Skeletal muscle cell (primary cell): ENCODE measurements around the gene INS.
"Not testable (repeated sequence)": the region's sequence is repeated elsewhere in the genome, so short reads cannot be mapped to it uniquely, and the experiment has no call there.

Experiments
- DNase-seq: peaks from one replicate; pipeline ENCODE4 v3.0.0-alpha.2; 2010; ENCODE audit warnings: low read depth
- H3K4me3 ChIP-seq: 2 replicates; pipeline ENCODE4 v1.5.1; 2011; ENCODE audit warnings: low read depth, mild to moderate bottlenecking, control low read depth, low read length, moderate library complexity

The INS gene

GRCh38 chr11:2185324-2186085 lies 24.5 kb upstream of the INS start:
- DNase-seq = no peak
- H3K4me3 ChIP-seq = no peak overlapping the region

DNA sequence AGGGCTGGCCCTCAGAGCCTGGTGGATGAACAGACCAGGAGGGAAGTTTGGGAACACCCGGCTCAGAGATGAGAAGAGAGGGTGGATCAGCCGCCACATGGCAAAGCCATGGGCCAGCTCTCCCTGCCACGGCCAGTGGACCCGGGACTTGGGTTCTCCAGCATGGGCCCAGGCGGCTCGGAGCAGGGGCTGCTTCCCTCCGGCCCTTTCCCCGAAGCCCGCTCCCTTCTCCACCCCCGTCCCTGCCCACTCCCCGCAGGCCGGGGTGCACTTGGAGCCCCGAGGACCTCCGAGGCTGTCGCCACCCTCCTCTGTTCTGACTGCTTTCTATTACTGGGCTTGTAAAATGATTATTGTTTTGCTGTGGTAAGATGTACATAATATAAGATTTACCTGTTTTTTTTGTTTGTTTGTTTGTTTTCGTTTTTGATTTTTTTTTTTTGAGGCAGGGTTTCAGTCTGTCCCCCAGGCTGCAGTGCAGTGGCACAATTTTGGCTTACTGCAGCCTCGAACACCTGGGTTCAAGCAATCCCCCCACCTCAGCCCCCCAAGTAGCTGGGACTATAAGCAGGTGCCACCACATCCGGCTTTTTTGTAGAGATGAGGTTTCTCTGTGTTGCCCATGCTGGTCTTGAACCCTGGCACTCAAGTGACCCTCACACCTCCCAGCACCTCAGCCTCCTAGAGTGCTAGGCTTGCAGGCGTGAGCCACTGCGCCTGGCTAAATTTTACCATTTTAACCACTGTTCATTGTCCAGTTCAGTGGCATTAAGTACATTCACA lies 21.9 kb upstream of the INS start:
- no peak for DNase-seq

DNA sequence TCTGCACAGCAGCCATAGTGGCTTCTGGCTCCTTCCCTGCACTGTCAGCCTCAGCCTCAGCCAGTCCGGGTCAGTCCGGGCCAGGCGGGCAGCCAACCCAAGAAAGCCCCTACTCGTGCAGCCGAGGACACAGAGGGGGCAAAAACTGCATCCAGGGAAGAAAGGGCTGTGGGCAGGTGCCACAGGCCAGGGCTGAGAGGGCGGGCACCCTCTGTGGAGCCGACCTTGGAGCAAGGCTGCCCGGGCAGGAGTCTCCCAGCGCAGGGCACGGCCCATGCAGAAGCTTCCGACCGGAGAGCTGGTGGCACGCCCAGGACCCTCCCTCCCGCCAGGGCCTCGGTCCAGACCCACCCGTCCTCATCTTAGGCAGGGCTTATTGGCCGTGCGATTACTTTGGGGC lies 21.1 kb upstream of the INS start:
- no peak for DNase-seq
- no peak overlapping the region for H3K4me3 ChIP-seq

More for the DNA sequence above, 21.9 kb upstream of the INS start:
- no peak overlapping the region for H3K4me3 ChIP-seq

DNA sequence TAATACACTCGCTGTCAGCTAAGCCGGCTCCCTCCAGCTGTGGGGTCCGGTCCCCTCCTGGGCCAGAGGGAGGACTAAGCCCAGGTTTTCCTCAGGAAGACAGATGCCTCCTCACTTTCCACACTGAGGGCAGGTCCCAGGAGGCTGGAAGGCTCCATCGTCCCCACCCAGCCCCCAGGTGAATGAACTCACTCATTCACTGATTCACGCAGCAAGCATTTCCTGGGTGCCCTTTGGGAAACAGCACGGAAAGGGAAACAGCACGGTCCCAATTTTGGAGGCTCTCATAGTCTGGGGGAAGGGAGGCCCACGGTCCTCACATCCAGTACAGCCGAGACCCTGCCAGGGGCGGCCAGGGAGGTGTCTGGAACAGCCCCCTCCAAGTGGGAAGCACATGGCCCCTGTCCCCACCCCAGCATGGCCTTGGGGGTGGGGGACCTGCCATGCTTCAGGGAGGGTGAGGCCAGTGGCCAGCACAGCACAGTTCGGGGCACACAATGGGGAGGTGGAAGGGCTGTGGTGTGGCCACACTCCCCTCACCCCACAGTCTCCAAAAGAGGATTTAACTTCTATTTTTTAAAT lies 19.9 kb upstream of the INS start:
- no peak overlapping the region for H3K4me3 ChIP-seq
- no peak for DNase-seq

DNA sequence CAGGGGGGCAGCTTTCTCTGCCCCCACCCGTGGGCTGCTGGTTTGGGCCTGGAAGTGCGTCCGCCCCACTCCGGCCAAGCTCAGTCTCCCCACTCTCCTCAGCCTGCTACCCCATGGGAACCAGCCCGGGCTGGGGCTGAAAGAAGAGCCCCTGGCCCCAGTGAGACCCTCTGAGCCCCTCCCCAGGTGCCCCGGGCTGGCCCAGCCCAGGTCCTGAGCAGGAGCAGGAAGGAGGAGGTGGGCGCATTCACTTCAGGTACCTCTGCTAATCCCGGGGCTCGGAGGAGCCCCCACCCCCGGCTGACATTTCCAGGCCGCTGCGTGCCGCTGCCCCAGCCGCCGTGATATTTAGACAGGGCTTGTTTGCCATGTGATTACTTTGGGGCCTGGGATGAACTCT lies 19.3 kb upstream of the INS start:
- H3K4me3 ChIP-seq = no peak overlapping the region
- no peak for DNase-seq

- no peak for DNase-seq
- H3K4me3 ChIP-seq = no peak overlapping the region
Observed at GRCh38 chr11:2179516-2179915, 18.5 kb upstream of the INS start.

DNA sequence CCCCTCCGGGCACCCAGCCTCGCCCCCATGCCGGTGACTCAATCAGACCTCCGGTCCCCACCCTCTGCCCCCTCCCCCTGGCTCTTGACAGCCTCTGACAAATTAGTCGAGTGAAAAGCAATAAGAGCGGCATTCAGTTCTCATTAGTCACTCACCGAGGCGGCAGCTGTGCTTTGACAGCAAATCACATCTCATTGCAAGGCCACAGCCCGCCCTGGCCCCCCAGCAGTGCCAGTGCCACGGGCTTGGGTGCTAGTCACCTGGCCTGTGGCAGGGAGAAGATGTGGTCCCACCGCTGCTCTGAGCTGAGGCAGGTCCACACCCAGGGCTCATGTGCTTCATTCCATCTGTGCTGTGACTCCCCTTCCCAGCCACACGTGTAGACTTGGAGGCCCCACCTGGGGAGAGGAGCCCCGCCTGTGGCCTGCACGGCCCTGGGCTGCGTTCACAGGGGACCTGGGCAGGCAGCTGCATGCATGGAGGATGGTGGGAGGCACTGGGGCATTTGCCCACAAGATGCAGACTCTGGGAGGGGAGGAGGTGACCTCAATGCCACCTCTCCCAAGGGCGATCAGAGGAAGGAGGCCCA lies 18.0 kb upstream of the INS start:
- no peak overlapping the region for H3K4me3 ChIP-seq
- no peak for DNase-seq

GRCh38 chr11:2178055-2178773 lies 17.2 kb upstream of the INS start:
- not testable (repeated sequence) for DNase-seq, H3K4me3 ChIP-seq

- no peak overlapping the region for H3K4me3 ChIP-seq
Observed at GRCh38 chr11:2177076-2177475, 16.1 kb upstream of the INS start.

DNA sequence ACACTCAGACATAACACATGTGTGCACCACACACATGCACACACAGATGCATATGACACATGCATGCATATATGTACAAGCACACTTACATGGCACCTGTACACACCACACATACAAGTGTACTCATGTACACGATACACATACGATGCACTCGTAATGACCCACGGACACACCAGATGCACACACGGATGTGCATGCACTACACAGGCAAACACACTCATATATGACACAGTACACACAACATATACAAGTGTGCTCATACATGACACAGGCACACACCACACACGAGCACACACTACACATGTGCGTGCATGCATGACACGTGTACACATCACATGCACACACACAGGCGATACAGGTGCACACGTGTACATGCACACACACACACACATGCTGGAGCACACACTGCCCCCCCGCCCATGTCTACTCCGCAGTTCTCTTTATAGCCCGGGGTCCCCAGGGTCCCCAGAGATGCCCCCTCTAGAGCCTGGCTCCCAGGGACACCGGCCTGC lies 15.4 kb upstream of the INS start:
- H3K4me3 ChIP-seq = no peak overlapping the region
- DNase-seq = no peak

More at GRCh38 chr11:2177076-2177475, 16.1 kb upstream of the INS start:
- no peak for DNase-seq

- H3K4me3 ChIP-seq = no peak overlapping the region
- no peak for DNase-seq
Observed at GRCh38 chr11:2175659-2176058, 14.7 kb upstream of the INS start.

DNA sequence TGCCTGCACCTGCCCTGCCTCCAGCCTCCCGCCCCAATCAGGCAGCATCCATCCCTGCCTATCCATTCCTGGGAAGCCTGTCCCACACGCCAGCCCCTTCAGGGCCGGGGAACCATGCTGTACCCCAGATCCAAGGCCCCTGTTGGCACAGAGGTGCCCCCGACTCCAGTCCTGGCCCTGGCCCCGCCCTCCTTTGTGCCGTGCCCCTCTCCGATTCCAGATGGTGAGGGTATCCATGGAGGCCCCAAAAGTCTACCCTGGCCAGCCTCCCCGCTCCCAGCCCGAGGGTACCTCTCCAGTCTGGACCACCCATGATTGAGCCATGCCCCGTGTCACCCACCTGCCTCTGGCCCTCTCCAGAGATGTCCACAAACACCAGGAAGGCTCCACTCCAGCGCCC lies 13.4 kb upstream of the INS start:
- no peak overlapping the region for H3K4me3 ChIP-seq
- DNase-seq = no peak

- DNase-seq = no peak
- H3K4me3 ChIP-seq = no peak overlapping the region
Observed at GRCh38 chr11:2173761-2174160, 12.8 kb upstream of the INS start.

DNA sequence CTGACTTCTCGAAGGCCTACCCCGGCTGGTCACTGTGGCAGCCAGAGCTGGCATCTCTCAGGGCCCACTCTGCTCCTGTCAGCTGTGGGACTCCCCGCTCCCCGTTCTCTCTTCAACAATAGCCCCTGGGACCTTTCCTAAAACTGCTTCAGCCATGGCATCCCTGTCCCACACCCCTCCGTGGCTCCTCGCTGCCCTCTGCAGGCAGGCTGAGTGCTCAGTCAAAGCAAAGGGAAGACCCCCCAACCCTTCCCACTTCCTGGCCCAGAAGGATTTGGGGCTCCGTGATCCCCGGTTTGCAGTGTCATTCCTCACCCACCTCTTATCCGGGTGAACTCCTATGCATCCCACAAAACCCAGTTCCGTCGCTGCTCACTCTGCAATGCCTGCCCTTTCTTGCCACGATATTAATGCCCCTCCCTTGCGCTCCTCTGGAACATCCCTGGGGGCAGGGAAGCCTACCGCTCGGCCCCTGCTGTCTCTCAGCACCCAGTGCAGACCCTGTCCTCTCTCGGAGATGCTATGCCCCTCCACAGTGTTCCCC lies 12.2 kb upstream of the INS start:
- DNase-seq = no peak
- no peak overlapping the region for H3K4me3 ChIP-seq

DNA sequence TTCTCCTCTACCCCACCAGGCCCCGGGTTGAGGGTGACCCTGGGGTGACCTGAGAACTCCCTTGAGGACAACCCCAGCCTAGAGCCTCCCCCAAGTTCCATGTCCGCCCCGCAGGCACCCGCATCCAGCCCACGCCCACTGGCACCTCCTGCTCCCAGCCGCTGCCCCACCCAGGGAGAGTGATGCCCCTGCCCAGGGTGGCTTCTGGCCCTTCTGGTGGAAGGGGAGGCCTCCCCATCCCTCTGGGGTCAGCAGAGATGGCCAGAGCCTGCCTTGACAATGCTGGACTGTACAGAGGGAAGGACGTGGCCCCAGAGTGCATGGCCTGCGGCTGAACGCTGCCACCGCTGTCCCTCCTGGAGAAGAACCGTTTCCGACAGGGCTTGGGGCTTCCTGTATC lies 11.7 kb upstream of the INS start:
- H3K4me3 ChIP-seq = no peak overlapping the region
- no peak for DNase-seq

- no peak within 1 kb of the TSS for H3K4me3 ChIP-seq
Observed at GRCh38 chr11:2171591-2172003, 10.6 kb upstream of the INS start, which contains the start of gene TH. Gene TH, minus strand, starts transcription at chr11:2171815. Its CDS starts 29 bp downstream, at chr11:2171786.

DNA sequence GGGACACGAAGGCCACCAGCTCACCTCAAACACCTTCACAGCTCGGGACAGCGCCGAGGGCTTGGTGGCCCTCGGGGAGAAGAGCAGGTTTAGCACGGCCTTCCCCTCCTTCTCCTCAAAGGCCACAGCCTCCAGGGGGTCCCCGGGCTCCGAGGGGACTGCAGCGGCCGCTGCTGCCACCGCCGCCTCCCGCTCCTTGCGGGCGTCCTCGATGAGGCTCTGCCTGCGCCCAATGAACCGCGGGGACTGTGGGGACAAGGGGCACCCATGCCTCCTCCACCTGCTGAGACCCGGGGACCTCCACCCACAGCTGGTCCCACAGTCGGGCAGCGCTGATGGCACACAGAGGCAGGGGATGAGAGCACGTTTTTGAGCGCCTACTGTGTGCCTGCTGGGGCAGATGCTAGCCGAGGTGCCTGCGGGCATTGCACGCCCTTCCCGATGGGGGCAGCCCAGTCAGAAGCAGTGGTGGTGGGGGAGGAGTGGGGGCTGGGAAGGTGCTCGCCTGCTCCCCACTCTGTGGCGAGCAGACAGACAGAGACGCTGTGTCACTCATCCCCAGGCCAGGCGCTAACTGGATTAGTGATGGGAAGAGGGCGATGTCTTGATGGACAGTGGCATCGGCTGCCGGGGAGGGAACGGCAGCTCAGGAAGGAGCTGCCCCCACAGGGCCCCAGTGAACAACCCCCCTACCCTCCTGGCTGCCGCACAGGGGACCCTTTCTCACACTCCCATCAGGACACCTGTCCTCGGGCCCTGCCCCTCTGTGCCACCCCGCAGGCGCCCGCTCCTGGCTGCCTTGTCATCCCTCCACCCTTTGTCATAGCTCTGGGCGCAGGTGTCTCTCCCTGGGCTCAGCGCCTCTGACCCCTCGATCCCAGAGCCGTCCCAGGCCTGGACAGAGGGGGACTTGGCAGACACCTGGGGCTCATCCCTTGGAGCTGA lies 8.9 kb upstream of the INS start:
- no peak overlapping the region for H3K4me3 ChIP-seq
- no peak for DNase-seq

More at GRCh38 chr11:2171591-2172003, 10.6 kb upstream of the INS start, which contains the start of gene TH:
- no peak for DNase-seq

- no peak overlapping the region for H3K4me3 ChIP-seq
Observed at GRCh38 chr11:2169005-2169378, 8.0 kb upstream of the INS start.

More at GRCh38 chr11:2169005-2169378, 8.0 kb upstream of the INS start:
- no peak for DNase-seq
